ENCODE measurements around the gene TNFAIP6.

DNA sequence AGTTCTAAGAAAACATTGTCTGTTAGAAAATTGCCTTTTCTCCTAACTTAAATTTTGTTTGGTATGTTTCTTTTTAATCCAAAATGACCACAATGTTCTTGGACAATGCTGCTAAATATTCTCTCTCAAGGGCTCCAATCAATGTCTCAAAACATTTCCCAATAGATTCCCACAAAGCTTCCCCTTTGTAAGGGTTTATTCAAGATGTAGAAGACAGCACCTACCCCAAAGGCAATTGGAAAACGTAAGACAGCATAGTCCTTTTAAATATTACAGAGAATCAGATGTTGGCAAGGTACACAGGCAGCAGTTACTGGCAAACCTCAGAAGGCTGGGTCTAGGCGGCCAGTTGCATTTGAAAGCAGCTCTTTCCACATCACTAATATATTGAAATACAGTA lies 34.0 kb downstream of the TNFAIP6 start:
- TF ChIP-seq, protein P1, sequence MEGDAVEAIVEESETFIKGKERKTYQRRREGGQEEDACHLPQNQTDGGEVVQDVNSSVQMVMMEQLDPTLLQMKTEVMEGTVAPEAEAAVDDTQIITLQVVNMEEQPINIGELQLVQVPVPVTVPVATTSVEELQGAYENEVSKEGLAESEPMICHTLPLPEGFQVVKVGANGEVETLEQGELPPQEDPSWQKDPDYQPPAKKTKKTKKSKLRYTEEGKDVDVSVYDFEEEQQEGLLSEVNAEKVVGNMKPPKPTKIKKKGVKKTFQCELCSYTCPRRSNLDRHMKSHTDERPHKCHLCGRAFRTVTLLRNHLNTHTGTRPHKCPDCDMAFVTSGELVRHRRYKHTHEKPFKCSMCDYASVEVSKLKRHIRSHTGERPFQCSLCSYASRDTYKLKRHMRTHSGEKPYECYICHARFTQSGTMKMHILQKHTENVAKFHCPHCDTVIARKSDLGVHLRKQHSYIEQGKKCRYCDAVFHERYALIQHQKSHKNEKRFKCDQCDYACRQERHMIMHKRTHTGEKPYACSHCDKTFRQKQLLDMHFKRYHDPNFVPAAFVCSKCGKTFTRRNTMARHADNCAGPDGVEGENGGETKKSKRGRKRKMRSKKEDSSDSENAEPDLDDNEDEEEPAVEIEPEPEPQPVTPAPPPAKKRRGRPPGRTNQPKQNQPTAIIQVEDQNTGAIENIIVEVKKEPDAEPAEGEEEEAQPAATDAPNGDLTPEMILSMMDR (IDR thresholded peaks at IDR 0.05): no peak
- TF ChIP-seq POLR2A (IDR thresholded peaks at IDR 0.05): no peak

All from lower leg skin (tissue), 3 donors.